ENCODE results near the gene MYO6. TPM values are rescaled to one million over a fixed set of nuclear protein-coding genes. Genes with fewer than 3 reads are reported as not detected.

Gene MYO6
- total RNA-seq, 6 experiments from 2014 or later: 16.0 to 28.3 (median 18.3) TPM

GRCh38 chr6:75934643-75935472 lies 185.8 kb downstream of the MYO6 start:
- 8% methylated on average over 26 of the region's 32 CpGs for WGBS (ENCODE audit: insufficient coverage, low coverage, low lambda C conversion rate, missing lambda C conversion rate)
- H3K27ac ChIP-seq: no peak overlapping the region
- DNase-seq: peak in 1 of 3 donors; percentile 48
- H3K4me1 ChIP-seq: peaks cover 0 to 7% (median 4%) of the 10 kb centered on the region in 4 donors
- TF ChIP-seq CTCF (IDR thresholded peaks at IDR 0.05): peak; percentile 55 to 77 (median 70)
- no peak for TF ChIP-seq POLR2A (IDR thresholded peaks at IDR 0.05)
- H3K4me3 ChIP-seq: peak overlapping the region; percentile 10 to 36 (median 31)
- no peaks in the 10 kb centered on the region for H3K9me3 ChIP-seq
- intact Hi-C loops (cut with DNase I): no loop called here
- H3K36me3 ChIP-seq: no peaks in the 10 kb centered on the region
- no peaks in the 10 kb centered on the region for H3K27me3 ChIP-seq
- ATAC-seq: peak; percentile 89 to 94 (median 93)

- intact Hi-C loops (cut with DNase I): no loop called here
Measured at GRCh38 chr6:75935473-75935793, 186.4 kb downstream of the MYO6 start.

GRCh38 chr6:75936682-75937081 lies 187.6 kb downstream of the MYO6 start:
- 50% methylated on average over 1 of the region's 3 CpGs for WGBS (ENCODE audit: insufficient coverage, low coverage, low lambda C conversion rate, missing lambda C conversion rate)
- Histone ChIP-seq H3K9me3 (no peaks in the 10 kb centered on the region), H3K27ac (no peak overlapping the region), H3K4me3 (no peak overlapping the region), H3K4me1 (peaks cover 0 to 7% (median 4%) of the 10 kb centered on the region in 4 donors), H3K27me3 (no peaks in the 10 kb centered on the region), H3K36me3 (no peaks in the 10 kb centered on the region)
- no peak for ATAC-seq
- no peak for TF ChIP-seq POLR2A (IDR thresholded peaks at IDR 0.05)
- no peak for TF ChIP-seq CTCF (IDR thresholded peaks at IDR 0.05)
- intact Hi-C loops (cut with DNase I): no loop called here
- no peak for DNase-seq

More at GRCh38 chr6:75935473-75935793, 186.4 kb downstream of the MYO6 start:
- Histone ChIP-seq H3K27ac (no peak overlapping the region), H3K27me3 (no peaks in the 10 kb centered on the region), H3K9me3 (no peaks in the 10 kb centered on the region), H3K36me3 (no peaks in the 10 kb centered on the region), H3K4me1 (peaks cover 0 to 7% (median 4%) of the 10 kb centered on the region in 4 donors), H3K4me3 (peak overlapping the region; percentile 10 to 36 (median 31))
- ATAC-seq: no peak
- no peak for TF ChIP-seq CTCF (IDR thresholded peaks at IDR 0.05)
- no peak for TF ChIP-seq POLR2A (IDR thresholded peaks at IDR 0.05)
- no peak for DNase-seq
- WGBS (ENCODE audit: insufficient coverage, low coverage, low lambda C conversion rate, missing lambda C conversion rate): 37% methylated on average over 7 of the region's 12 CpGs

GRCh38 chr6:75937846-75938245 lies 188.8 kb downstream of the MYO6 start:
- H3K27ac ChIP-seq: no peak overlapping the region
- no peaks in the 10 kb centered on the region for H3K36me3 ChIP-seq
- intact Hi-C loops (cut with DNase I): no loop called here
- TF ChIP-seq POLR2A (IDR thresholded peaks at IDR 0.05) (no peak), CTCF (IDR thresholded peaks at IDR 0.05) (no peak)
- no peaks in the 10 kb centered on the region for H3K27me3 ChIP-seq
- 94% methylated on average over 2 of the region's 2 CpGs for WGBS (ENCODE audit: insufficient coverage, low coverage, low lambda C conversion rate, missing lambda C conversion rate)
- ATAC-seq: no peak
- DNase-seq: no peak
- H3K4me1 ChIP-seq: peaks cover 0 to 7% (median 4%) of the 10 kb centered on the region in 4 donors
- no peaks in the 10 kb centered on the region for H3K9me3 ChIP-seq
- no peak overlapping the region for H3K4me3 ChIP-seq

All from right lobe of liver (tissue), 6 donors.